Karpas-422 (cell line): ENCODE measurements around the gene SPNS2. TPM values are rescaled to one million over a fixed set of nuclear protein-coding genes. Genes with fewer than 3 reads are reported as not detected.

Source experiments
- DNase-seq: peaks from one replicate; pipeline ENCODE4 v3.0.0-alpha.2; 2015
- H2AFZ ChIP-seq: fragments of 200-600 bp; sonication (generic); 2 replicates; pipeline ENCODE4 v1.6.1; 2014; ENCODE audit warnings: antibody characterized with exemption, low read length, mixed read lengths
- H3K27ac ChIP-seq: fragments of 200-600 bp; sonication (generic); 2 replicates; pipeline ENCODE4 v1.5.1; 2014; ENCODE audit warnings: mild to moderate bottlenecking, low read length, moderate library complexity
- H3K27me3 ChIP-seq: fragments of 200-600 bp; sonication (generic); 2 replicates; pipeline ENCODE4 v1.6.1; 2014; ENCODE audit warnings: low read length, mixed read lengths
- H3K36me3 ChIP-seq: fragments of 200-600 bp; sonication (generic); 2 replicates; pipeline ENCODE4 v1.6.1; 2014; ENCODE audit warnings: low read length, mixed read lengths; ENCODE audit not compliant: insufficient read depth
- H3K4me1 ChIP-seq: fragments of 200-600 bp; sonication (generic); 2 replicates; pipeline ENCODE4 v1.6.1; 2014; ENCODE audit warnings: mild to moderate bottlenecking, low read length, mixed read lengths
- H3K4me2 ChIP-seq: fragments of 200-600 bp; sonication (generic); 2 replicates; pipeline ENCODE4 v1.6.1; 2014; ENCODE audit warnings: low read length, low read depth, mild to moderate bottlenecking; ENCODE audit not compliant: poor library complexity, severe bottlenecking
- H3K4me3 ChIP-seq: fragments of 200-600 bp; sonication (generic); 2 replicates; pipeline ENCODE4 v1.5.1; 2014; ENCODE audit warnings: mild to moderate bottlenecking, antibody characterized with exemption, low read length, mixed read lengths
- H3K79me2 ChIP-seq: fragments of 200-600 bp; sonication (generic); 2 replicates; pipeline ENCODE4 v1.6.1; 2014; ENCODE audit warnings: mild to moderate bottlenecking, low read length, mixed read lengths
- H3K9ac ChIP-seq: fragments of 200-600 bp; sonication (generic); 2 replicates; pipeline ENCODE4 v1.6.0; 2014; ENCODE audit warnings: low read length
- H3K9me2 ChIP-seq: fragments of 200-600 bp; sonication (generic), shearing (Covaris generic); replicated peaks from 2 replicates; pipeline ENCODE4 v1.6.0; 2014; ENCODE audit warnings: mild to moderate bottlenecking, low read length, moderate library complexity; ENCODE audit not compliant: insufficient read depth
- H3K9me3 ChIP-seq: fragments of 300-700, 200-600 bp; sonication (generic); 2 replicates; pipeline ENCODE4 v1.6.1; 2014; ENCODE audit warnings: low read length, mixed read lengths
- H4K20me1 ChIP-seq: fragments of 200-600 bp; sonication (generic); 2 replicates; pipeline ENCODE4 v1.6.1; 2014; ENCODE audit warnings: mild to moderate bottlenecking, antibody characterized with exemption, low read length, low read depth; ENCODE audit not compliant: insufficient read depth
- total RNA-seq: library from RNA; depleted of rRNA; stranded (reverse); fragments of >200 nt; shearing (Covaris generic); gene quantifications from 2 replicates; pipeline ENCODE4 v1.2.3, GENCODE V29; 2014; ENCODE audit warnings: low replicate concordance

Gene SPNS2
- total RNA-seq, 1 experiment from 2014 or later: not detected

DNA sequence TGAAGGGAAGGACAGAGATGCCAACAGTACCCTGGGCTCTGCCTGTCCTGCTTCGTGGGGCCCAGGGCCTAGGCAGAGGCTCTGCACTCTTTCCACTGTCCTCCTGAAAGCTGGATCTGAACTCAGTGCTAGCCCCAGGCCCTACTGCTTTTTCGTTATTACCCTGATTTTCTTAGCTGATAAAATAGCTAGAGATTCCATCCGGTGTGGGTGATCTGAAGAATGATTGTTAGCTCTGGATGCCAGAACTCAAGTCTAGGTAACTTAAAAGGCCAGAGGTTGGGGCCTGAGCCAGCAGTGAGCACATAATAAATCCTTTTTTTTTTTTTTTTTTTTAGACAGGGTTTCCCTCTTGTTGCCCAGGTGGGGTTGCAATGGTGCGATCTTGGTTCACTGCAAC, 58.3 kb downstream of the SPNS2 start:
- no peaks in the 10 kb centered on the region for H3K9me3 ChIP-seq
- H3K4me1 ChIP-seq: peaks cover 34% of the 10 kb centered on the region
- no peak overlapping the region for H3K4me2 ChIP-seq
- H3K79me2 ChIP-seq: peaks cover 28% of the 10 kb centered on the region
- no peaks in the 10 kb centered on the region for H3K9me2 ChIP-seq
- H4K20me1 ChIP-seq: peaks cover 3% of the 10 kb centered on the region; the same call in 1 of the 2 replicates
- H3K4me3 ChIP-seq: no peak overlapping the region
- H2AFZ ChIP-seq: no peak overlapping the region
- peaks cover 18% of the 10 kb centered on the region; the same call in 1 of the 2 replicates for H3K36me3 ChIP-seq
- DNase-seq: no peak
- peak overlapping the region; percentile 88 for H3K9ac ChIP-seq
- no peaks in the 10 kb centered on the region for H3K27me3 ChIP-seq
- H3K27ac ChIP-seq: no peak overlapping the region

GRCh38 chr17:4557626-4558346, 59.1 kb downstream of the SPNS2 start:
- no peak for DNase-seq
- no peak overlapping the region for H3K27ac ChIP-seq
- H3K9me2 ChIP-seq: no peaks in the 10 kb centered on the region
- H3K9me3 ChIP-seq: no peaks in the 10 kb centered on the region
- H3K79me2 ChIP-seq: peaks cover 23% of the 10 kb centered on the region
- H3K4me1 ChIP-seq: peaks cover 42% of the 10 kb centered on the region
- H2AFZ ChIP-seq: no peak overlapping the region
- H3K4me3 ChIP-seq: no peak overlapping the region
- H3K36me3 ChIP-seq: peaks cover 14% of the 10 kb centered on the region; the same call in 1 of the 2 replicates
- H3K4me2 ChIP-seq: no peak overlapping the region
- H3K9ac ChIP-seq: no peak overlapping the region
- H4K20me1 ChIP-seq: peaks cover 3% of the 10 kb centered on the region; the same call in 1 of the 2 replicates
- H3K27me3 ChIP-seq: no peaks in the 10 kb centered on the region

GRCh38 chr17:4558347-4558971, 59.8 kb downstream of the SPNS2 start:
- no peaks in the 10 kb centered on the region for H3K27me3 ChIP-seq
- H3K9me2 ChIP-seq: no peaks in the 10 kb centered on the region
- peaks cover 17% of the 10 kb centered on the region for H3K79me2 ChIP-seq
- H3K36me3 ChIP-seq: peaks cover 7% of the 10 kb centered on the region; the same call in 1 of the 2 replicates
- H3K4me3 ChIP-seq: no peak overlapping the region
- H3K4me2 ChIP-seq: no peak overlapping the region
- no peak overlapping the region for H3K27ac ChIP-seq
- DNase-seq: no peak
- peaks cover 38% of the 10 kb centered on the region for H3K4me1 ChIP-seq
- no peak overlapping the region for H2AFZ ChIP-seq
- H4K20me1 ChIP-seq: no peaks in the 10 kb centered on the region
- no peaks in the 10 kb centered on the region for H3K9me3 ChIP-seq
- no peak overlapping the region for H3K9ac ChIP-seq

GRCh38 chr17:4559139-4559791, 60.6 kb downstream of the SPNS2 start:
- Histone ChIP-seq H3K9me2 (no peaks in the 10 kb centered on the region), H3K36me3 (no peaks in the 10 kb centered on the region), H3K4me2 (no peak overlapping the region), H2AFZ (no peak overlapping the region), H3K79me2 (peaks cover 9% of the 10 kb centered on the region), H3K4me3 (no peak overlapping the region), H3K27me3 (no peaks in the 10 kb centered on the region), H3K4me1 (peaks cover 30% of the 10 kb centered on the region), H4K20me1 (no peaks in the 10 kb centered on the region), H3K9ac (no peak overlapping the region), H3K9me3 (no peaks in the 10 kb centered on the region), H3K27ac (no peak overlapping the region)
- no peak for DNase-seq

DNA sequence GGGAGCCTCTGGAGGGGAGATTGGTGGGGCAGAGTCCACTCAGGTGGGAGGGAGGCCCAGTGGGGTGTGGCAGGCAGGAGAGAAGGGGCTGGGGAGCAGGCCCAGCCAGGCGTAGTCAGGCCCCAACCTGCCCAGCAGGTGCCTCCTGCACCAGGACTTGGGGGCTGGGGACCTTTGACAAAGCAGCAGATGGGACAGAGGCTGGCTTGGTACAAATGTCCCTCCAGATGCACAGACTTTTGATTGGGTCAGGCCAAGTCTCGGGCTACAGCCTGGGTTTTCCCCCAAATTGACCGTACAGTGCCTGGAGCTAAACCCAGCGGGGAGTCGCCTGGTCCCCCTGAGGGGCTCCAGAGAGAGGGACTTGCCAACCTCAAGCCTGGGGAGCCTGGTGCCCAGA, 61.3 kb downstream of the SPNS2 start:
- DNase-seq: no peak
- Histone ChIP-seq H4K20me1 (no peaks in the 10 kb centered on the region), H3K9ac (no peak overlapping the region), H3K27ac (no peak overlapping the region), H3K79me2 (peaks cover 2% of the 10 kb centered on the region), H3K4me1 (peaks cover 29% of the 10 kb centered on the region), H3K9me2 (no peaks in the 10 kb centered on the region), H3K36me3 (no peaks in the 10 kb centered on the region), H3K4me3 (no peak overlapping the region), H3K27me3 (no peaks in the 10 kb centered on the region), H3K9me3 (no peaks in the 10 kb centered on the region), H2AFZ (no peak overlapping the region), H3K4me2 (no peak overlapping the region)

DNA sequence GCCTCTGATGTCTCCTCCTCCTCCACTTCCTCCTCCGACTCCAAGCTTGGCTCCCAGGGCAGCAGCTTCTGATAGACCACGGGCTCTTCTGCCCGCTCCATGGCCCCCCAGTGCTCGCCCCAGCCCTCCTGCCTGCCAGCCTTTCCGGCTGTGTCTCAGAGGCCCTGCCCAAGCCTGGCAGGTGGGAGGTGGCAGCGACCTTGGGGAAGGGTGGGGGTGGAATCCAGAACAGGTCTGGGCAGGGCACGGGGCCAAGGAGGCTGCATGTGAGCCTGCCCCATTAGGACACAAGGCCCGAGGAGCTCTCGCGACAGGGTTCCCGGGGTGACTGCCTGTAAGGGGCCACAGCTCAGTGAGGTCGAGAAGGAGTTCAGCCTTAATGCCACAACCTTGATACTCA, 61.7 kb downstream of the SPNS2 start, which contains the start of gene GGT6:
Gene GGT6, minus strand, starts transcription at position 157 of the 400 bp plus-strand sequence. Its CDS starts 56 bp downstream, at position 101.
- peaks cover 29% of the 10 kb centered on the region for H3K4me1 ChIP-seq
- no peaks in the 10 kb centered on the region for H3K27me3 ChIP-seq
- no peak within 1 kb of the TSS for H3K27ac ChIP-seq
- no peak within 1 kb of the TSS for H3K9ac ChIP-seq
- no peaks in the 10 kb centered on the region for H4K20me1 ChIP-seq
- no peaks in the 10 kb centered on the region for H3K79me2 ChIP-seq
- no peak within 1 kb of the TSS for H3K4me3 ChIP-seq
- H2AFZ ChIP-seq: no peak within 1 kb of the TSS
- H3K9me2 ChIP-seq: no peaks in the 10 kb centered on the region
- H3K36me3 ChIP-seq: no peaks in the 10 kb centered on the region
- no peak within 1 kb of the TSS for H3K4me2 ChIP-seq
- H3K9me3 ChIP-seq: no peaks in the 10 kb centered on the region
- no peak for DNase-seq

GRCh38 chr17:4560837-4561256, 62.2 kb downstream of the SPNS2 start:
- Histone ChIP-seq H3K79me2 (no peaks in the 10 kb centered on the region), H4K20me1 (no peaks in the 10 kb centered on the region), H3K27ac (no peak overlapping the region), H3K9ac (no peak overlapping the region), H3K9me2 (no peaks in the 10 kb centered on the region), H3K4me1 (peaks cover 28% of the 10 kb centered on the region), H2AFZ (no peak overlapping the region), H3K9me3 (no peaks in the 10 kb centered on the region), H3K27me3 (no peaks in the 10 kb centered on the region), H3K4me3 (no peak overlapping the region), H3K36me3 (no peaks in the 10 kb centered on the region), H3K4me2 (no peak overlapping the region)
- no peak for DNase-seq
